ENCODE data around the gene LGALS9B. TPM values are rescaled to one million over a fixed set of nuclear protein-coding genes. Genes with fewer than 3 reads are reported as not detected.

LGALS9B gene
- total RNA-seq, 2 donors from 2014 or later, result not detected

Small RNAs within 50 kb of the gene (small RNA-seq; reads per million reads assigned to genes)
- 0 reads per million in 2 donors for gene YWHAEP3

Other genes with a start within 250 kb of the LGALS9B start
- gene CDRT15L2, start 112.2 kb upstream of the LGALS9B start, total RNA-seq, result not detected

Measured in prostate gland (tissue), 2 donors.